DOHH2 (cell line): ENCODE results near the gene MBD5.

Experiments used
- EZH2phosphoT487 ChIP-seq: fragments of 200-600 bp; sonication (generic); IDR thresholded peaks from 2 replicates; pipeline ENCODE4 v1.6.1; 2017; ENCODE audit warnings: borderline replicate concordance, mild to moderate bottlenecking, antibody characterized with exemption, low read length, moderate library complexity, mixed read lengths
- TF ChIP-seq, protein P1 (sequence below): fragments of 200-600 bp; sonication (generic); IDR thresholded peaks from one replicate; pipeline ENCODE4 v1.5.1; 2014; ENCODE audit warnings: antibody characterized with exemption, mild to moderate bottlenecking, low read depth, low read length; ENCODE audit not compliant: poor library complexity, severe bottlenecking

DNA sequence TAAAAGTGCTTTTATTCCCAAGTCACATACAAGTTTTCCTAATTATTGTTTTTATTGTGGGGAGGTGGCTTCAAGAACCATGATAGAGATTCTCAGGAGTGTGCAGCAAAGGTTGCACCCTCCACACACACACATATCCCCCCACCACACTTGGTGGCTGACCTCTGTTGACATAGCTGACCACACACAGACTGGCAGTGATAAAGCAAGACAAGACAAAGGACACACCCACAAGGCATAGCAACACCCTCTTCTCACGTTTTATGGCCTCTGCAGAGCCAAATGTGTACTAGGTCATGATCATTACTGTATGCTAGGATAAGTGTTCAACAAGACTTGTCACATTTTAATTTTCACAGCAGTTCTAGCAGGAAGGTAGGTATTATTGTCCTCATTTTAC is 480.7 kb downstream of the MBD5 start:
- TF ChIP-seq, protein P1, sequence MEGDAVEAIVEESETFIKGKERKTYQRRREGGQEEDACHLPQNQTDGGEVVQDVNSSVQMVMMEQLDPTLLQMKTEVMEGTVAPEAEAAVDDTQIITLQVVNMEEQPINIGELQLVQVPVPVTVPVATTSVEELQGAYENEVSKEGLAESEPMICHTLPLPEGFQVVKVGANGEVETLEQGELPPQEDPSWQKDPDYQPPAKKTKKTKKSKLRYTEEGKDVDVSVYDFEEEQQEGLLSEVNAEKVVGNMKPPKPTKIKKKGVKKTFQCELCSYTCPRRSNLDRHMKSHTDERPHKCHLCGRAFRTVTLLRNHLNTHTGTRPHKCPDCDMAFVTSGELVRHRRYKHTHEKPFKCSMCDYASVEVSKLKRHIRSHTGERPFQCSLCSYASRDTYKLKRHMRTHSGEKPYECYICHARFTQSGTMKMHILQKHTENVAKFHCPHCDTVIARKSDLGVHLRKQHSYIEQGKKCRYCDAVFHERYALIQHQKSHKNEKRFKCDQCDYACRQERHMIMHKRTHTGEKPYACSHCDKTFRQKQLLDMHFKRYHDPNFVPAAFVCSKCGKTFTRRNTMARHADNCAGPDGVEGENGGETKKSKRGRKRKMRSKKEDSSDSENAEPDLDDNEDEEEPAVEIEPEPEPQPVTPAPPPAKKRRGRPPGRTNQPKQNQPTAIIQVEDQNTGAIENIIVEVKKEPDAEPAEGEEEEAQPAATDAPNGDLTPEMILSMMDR: no peak
- no peak for TF ChIP-seq EZH2phosphoT487
